ENCODE results near the gene SLC16A4.
"Not testable (repeated sequence)": the region's sequence is repeated elsewhere in the genome, so short reads cannot be mapped to it uniquely, and the experiment has no call there.

GRCh38 chr1:110396259-110396958 is 5.6 kb upstream of the SLC16A4 start:
- TF ChIP-seq, protein P1, sequence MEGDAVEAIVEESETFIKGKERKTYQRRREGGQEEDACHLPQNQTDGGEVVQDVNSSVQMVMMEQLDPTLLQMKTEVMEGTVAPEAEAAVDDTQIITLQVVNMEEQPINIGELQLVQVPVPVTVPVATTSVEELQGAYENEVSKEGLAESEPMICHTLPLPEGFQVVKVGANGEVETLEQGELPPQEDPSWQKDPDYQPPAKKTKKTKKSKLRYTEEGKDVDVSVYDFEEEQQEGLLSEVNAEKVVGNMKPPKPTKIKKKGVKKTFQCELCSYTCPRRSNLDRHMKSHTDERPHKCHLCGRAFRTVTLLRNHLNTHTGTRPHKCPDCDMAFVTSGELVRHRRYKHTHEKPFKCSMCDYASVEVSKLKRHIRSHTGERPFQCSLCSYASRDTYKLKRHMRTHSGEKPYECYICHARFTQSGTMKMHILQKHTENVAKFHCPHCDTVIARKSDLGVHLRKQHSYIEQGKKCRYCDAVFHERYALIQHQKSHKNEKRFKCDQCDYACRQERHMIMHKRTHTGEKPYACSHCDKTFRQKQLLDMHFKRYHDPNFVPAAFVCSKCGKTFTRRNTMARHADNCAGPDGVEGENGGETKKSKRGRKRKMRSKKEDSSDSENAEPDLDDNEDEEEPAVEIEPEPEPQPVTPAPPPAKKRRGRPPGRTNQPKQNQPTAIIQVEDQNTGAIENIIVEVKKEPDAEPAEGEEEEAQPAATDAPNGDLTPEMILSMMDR (IDR thresholded peaks at IDR 0.05) = not testable (repeated sequence)
- TF ChIP-seq POLR2A (IDR thresholded peaks at IDR 0.05) = not testable (repeated sequence)

Measured in tibial nerve (tissue), 3 donors.